Vein endothelial cell (primary cell): ENCODE measurements around the gene SIRT4. TPM values are rescaled to one million over a fixed set of nuclear protein-coding genes. Genes with fewer than 3 reads are reported as not detected.

Source experiments
- small RNA-seq: library from RNA; depleted of rRNA; stranded (forward); fragments of <200 nt; gene quantifications from one replicate; pipeline ENCODE3, GENCODE V24; 2012
- total RNA-seq: library from RNA; depleted of rRNA; stranded (reverse); fragments of >200 nt; gene quantifications from 2 replicates; pipeline ENCODE4 v1.2.3, GENCODE V29; 2012

The SIRT4 gene, protein sequence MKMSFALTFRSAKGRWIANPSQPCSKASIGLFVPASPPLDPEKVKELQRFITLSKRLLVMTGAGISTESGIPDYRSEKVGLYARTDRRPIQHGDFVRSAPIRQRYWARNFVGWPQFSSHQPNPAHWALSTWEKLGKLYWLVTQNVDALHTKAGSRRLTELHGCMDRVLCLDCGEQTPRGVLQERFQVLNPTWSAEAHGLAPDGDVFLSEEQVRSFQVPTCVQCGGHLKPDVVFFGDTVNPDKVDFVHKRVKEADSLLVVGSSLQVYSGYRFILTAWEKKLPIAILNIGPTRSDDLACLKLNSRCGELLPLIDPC
- total RNA-seq = 0.76 and 0.98 TPM in 2 replicates

DNA sequence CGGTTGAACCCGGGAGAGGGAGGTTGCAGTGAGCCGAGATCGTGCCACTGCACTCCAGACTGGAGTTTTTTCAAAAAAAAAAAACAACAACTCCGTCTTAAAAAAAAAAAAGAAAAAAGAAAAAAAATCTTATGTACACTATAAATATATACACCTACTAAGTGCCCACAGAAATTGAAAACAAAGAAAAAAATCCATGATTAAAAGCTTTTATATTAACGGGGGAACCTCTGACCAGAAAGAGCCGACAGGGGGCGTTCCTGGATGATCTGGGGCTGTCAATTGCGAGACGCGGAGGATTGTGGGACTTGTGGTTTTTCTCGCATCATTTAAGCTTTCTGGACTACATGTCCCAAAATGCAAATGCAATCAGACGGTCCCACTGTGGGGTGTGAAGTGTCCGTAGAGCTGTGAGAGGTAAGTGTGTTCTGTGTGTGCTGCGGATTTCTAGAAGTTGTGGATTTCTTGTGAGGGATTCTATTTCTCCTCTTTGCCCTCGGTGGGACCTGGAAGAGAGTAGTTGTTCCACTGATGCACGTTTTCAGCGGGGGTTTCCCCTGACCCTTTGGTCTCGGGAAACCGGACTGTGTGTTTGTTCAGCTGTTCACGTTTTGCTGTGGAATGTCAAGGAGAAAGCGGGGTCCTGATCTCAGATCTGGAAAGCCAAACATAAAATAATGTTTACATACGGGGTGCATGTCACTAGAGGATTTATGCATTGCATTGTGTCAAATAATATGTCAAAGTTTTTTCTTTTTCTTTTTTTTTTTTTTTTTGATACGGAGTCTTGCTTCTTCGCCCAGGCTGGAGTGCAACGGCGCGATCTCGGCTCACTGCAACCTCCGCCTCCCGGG, at the start of gene SIRT4:
Gene SIRT4 (plus strand): TSS at position 360 of the 854 bp plus-strand sequence. CDS start 1,241 bp downstream, outside the sequence.

DNA sequence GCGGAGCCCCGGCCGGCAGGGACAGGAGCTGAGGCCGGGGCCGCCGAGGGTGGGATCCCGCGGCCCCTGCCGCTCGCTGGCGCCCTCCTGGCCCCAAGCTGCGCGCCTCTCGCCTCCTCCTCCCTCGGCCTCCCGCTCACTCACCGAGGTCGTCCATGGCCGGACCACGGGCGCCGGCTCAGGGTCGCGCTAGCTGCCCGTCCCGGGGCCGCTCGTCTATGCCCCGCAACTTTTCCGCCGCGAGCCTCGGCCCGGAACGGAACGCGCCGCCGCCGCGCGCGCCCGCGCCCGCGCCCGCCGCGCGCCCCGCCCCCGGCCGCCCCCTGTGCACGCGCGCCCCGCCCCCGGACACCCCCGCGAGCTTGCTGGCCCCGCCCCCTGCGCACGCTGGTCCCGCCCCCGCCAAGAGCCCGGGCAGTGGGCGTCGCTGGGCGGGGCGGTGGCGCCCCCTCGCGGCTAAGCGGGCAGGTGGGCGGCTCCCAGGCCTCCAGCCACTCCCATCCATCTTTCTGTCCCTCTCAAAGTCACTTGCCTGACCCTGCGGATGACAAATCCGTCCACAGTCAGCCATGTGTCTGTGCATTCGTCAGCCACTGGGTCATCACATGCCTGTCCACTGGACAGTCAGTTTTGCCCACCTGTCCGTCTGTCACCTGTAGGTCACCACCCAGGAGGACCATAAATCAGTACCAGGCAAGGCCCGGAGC, 36.5 kb upstream of the SIRT4 start, which contains the start of gene PXN:
Gene PXN (minus strand): TSS at position 258 of the 707 bp plus-strand sequence. CDS start 101 bp downstream, at position 157.

DNA sequence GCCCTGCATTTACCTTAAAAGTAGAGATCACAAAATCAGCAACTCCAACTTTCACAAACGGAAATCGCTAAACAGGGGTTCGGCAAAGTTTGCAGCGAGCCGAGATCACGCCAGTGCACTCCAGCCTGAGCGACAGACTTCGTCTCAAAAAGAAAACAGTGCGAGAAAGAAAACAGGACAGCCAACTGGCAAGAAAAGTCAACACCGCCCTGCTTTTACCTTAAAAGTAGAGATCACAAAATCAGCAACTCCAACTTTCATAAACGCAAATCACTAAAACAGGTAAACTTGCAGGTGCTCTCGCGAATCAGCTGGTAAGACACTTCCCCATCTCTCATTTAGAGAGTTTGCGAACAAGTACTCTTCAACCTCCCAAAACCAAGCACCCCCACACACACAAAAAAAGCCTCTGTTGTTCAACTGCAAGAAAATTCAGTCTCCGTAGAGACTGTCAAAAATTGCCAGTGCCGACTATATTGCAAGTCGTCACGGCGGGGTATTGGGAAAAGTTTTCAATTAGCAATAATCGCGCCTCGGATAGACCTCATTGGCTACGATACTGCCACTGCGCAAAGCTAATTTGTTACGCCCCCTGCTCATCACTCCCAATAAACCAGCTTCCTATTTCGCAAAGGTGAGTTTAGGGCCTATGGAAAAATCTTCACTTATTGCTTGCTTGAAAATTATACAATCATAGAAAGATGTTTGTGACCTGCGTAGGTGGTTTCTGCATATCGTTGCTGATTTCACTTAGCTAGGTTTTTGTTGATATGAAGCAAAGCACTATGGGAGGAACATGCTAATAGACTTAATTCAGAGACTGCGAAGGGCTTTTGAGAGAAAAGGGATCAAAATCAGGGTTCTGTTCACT, 9.2 kb upstream of the SIRT4 start, which contains the start of gene RNU4-1:
Gene RNU4-1 (minus strand): TSS at position 577 of the 871 bp plus-strand sequence.

DNA sequence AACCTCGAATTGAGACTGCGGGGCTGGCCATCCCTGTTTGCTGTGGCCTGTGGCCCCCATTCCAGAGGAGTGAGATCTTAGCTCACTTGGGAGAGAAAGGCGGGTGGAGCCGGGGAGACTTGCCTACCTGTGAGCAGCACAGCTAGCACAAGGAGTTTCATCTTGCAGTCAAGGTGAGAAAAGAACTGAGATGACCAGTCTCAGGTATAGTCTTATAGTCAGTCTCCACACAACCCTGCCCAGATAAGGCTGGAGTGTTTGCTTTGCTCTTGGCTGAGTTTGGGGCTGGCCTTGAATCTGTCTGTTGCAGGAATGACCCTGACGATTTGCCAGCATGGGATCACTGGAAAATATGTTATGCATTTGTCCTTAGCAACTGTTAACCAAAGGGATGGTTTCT, 25.5 kb downstream of the SIRT4 start, which contains the start of gene PLA2G1B:
Gene PLA2G1B (minus strand): TSS at position 187 of the 400 bp plus-strand sequence. CDS start 26 bp downstream, at position 161.

Small RNA genes within 50 kb of the gene (small RNA-seq; reads per million reads assigned to genes)
- gene RNU4-1 (216 reads per million, percentile 99 among the genes with 10 or more reads in this experiment), gene RNU4-2 (295 reads per million, percentile 99 among the genes with 10 or more reads in this experiment), gene RNU6-1088P (not detected)

Other genes starting within 250 kb of the SIRT4 start
- gene RAB35, start 185.6 kb upstream of the SIRT4 start, total RNA-seq = 46.7 and 46.9 TPM in 2 replicates
- gene GCN1, start 107.6 kb upstream of the SIRT4 start, total RNA-seq = 104 and 150 TPM in 2 replicates
- 3,085 and 3,490 TPM in 2 replicates for gene RPLP0, start 101.2 kb upstream of the SIRT4 start, total RNA-seq
- 165 and 184 TPM in 2 replicates for gene PXN, start 36.6 kb upstream of the SIRT4 start, total RNA-seq
- gene RNU4-2, start 10.4 kb upstream of the SIRT4 start, total RNA-seq = under 0.01 TPM in 2 replicates
- gene RNU4-1, start 9.1 kb upstream of the SIRT4 start, total RNA-seq = under 0.01 TPM in 2 replicates
- gene PLA2G1B, start 25.5 kb downstream of the SIRT4 start, total RNA-seq = not detected in 2 replicates
- gene MSI1, start 66.8 kb downstream of the SIRT4 start, total RNA-seq = not detected in 2 replicates
- 301 and 308 TPM in 2 replicates for gene COX6A1, start 135.8 kb downstream of the SIRT4 start, total RNA-seq
- gene TRIAP1, start 144.1 kb downstream of the SIRT4 start, total RNA-seq = 40.8 and 52.4 TPM in 2 replicates
- 20.9 and 24.9 TPM in 2 replicates for gene GATC, start 144.1 kb downstream of the SIRT4 start, total RNA-seq
- gene SRSF9, start 167.4 kb downstream of the SIRT4 start, total RNA-seq = 172 and 175 TPM in 2 replicates
- 253 and 299 TPM in 2 replicates for gene DYNLL1, start 193.8 kb downstream of the SIRT4 start, total RNA-seq
- 18.6 and 21.9 TPM in 2 replicates for gene COQ5, start 226.8 kb downstream of the SIRT4 start, total RNA-seq
- gene RNF10, start 232.0 kb downstream of the SIRT4 start, total RNA-seq = 117 and 142 TPM in 2 replicates